Cardiac muscle cell (in vitro differentiated cells and primary cell): ENCODE results near the gene DUSP9. TPM values are rescaled to one million over a fixed set of nuclear protein-coding genes. Genes with fewer than 3 reads are reported as not detected.
A peak's percentile ranks its signal among the peaks of the same experiment; 100 is the strongest.

Experiments
- DNase-seq, 2 donors: peaks; one replicate each; pipeline versions ENCODE4 v3.0.0 to v3.0.0-alpha.2; 2010 to 2017; ENCODE audit warnings: low read depth in 1 of 2, low spot score in 1 of 2
- H3K27ac ChIP-seq: fragments of 200-600 bp; sonication (generic); 2 replicates; pipeline ENCODE4 v1.5.1; 2016
- H3K27me3 ChIP-seq: fragments of 200-600 bp; sonication (generic); 2 replicates; pipeline ENCODE4 v1.6.0; 2016; ENCODE audit warnings: control low read depth
- H3K36me3 ChIP-seq: fragments of 200-600 bp; sonication (generic); 2 replicates; pipeline ENCODE4 v1.5.1; 2016; ENCODE audit warnings: control low read depth
- H3K4me1 ChIP-seq: fragments of 200-600 bp; sonication (generic); 2 replicates; pipeline ENCODE4 v1.8.1; 2017; ENCODE audit warnings: low read depth, mild to moderate bottlenecking, mixed run types
- H3K4me3 ChIP-seq: fragments of 200-600 bp; sonication (generic); 2 replicates; pipeline ENCODE4 v1.5.1; 2016; ENCODE audit warnings: mild to moderate bottlenecking
- H3K9me3 ChIP-seq: fragments of 200-600 bp; sonication (generic); 2 replicates; pipeline ENCODE4 v1.5.1; 2017; ENCODE audit warnings: low read depth, mild to moderate bottlenecking, control low read depth
- polyA plus RNA-seq: library from polyadenylated mRNA; unstranded; fragments of >200 nt; fragmentation: Nextera tagmentation; extraction: Ambion mirVana; gene quantifications from 2 replicates; pipeline ENCODE4 v1.2.1, GENCODE V29; 2016
- total RNA-seq: library from RNA; depleted of rRNA; stranded (reverse); fragments of >200 nt; gene quantifications from 2 replicates; pipeline ENCODE4 v1.2.3, GENCODE V29; 2016
- TF ChIP-seq, protein P1 (sequence below): IDR thresholded peaks from 2 replicates; pipeline ENCODE4 v1.5.1; 2012; ENCODE audit warnings: low read depth, mild to moderate bottlenecking, low read length

DUSP9 gene
- total and polyA plus RNA-seq, 2 experiments from 2014 or later: 6.8 to 8.7 TPM

GRCh38 chrX:153639177-153640044 is 7.6 kb upstream of the DUSP9 start:
- Histone ChIP-seq H3K9me3 (no peaks in the 10 kb centered on the region), H3K4me1 (no peaks in the 10 kb centered on the region), H3K27ac (no peak overlapping the region), H3K27me3 (peaks cover 26% of the 10 kb centered on the region), H3K36me3 (no peaks in the 10 kb centered on the region), H3K4me3 (no peak overlapping the region)
- no peak for DNase-seq
- TF ChIP-seq, protein P1, sequence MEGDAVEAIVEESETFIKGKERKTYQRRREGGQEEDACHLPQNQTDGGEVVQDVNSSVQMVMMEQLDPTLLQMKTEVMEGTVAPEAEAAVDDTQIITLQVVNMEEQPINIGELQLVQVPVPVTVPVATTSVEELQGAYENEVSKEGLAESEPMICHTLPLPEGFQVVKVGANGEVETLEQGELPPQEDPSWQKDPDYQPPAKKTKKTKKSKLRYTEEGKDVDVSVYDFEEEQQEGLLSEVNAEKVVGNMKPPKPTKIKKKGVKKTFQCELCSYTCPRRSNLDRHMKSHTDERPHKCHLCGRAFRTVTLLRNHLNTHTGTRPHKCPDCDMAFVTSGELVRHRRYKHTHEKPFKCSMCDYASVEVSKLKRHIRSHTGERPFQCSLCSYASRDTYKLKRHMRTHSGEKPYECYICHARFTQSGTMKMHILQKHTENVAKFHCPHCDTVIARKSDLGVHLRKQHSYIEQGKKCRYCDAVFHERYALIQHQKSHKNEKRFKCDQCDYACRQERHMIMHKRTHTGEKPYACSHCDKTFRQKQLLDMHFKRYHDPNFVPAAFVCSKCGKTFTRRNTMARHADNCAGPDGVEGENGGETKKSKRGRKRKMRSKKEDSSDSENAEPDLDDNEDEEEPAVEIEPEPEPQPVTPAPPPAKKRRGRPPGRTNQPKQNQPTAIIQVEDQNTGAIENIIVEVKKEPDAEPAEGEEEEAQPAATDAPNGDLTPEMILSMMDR: no peak

DNA sequence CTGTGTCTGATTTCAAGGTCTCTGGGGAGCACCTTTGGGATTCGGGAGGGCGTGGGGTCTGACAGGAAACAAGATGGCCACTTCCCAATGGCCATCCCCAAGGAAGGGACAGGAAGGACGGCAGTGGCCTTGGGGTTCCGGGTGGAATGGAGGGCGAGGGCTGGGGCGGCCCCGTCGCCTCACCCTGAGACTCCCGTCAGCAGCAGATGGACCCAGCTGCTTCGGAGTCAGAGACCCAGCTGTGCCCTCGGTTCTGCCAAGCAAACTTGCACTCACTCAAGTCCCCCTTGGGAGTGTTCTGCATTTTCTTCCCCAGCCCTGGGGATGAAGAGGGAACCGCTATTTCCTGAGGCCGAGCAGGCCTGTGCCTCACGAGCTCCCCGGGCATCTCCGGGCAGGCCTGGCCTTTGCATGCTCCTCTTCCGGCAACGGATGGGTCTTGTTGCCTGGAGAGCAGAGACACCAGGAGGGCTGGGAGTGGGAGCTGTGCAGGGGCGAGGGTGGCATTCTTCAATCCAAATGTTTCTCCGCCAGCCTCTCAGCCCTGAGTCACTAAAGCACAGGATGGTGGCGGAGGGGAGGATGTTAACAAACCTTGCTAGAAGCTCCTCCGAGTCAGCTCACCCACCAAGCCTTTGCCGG is 6.8 kb upstream of the DUSP9 start:
- no peak overlapping the region for H3K4me3 ChIP-seq
- TF ChIP-seq, protein P1: no peak
- peaks cover 33% of the 10 kb centered on the region for H3K27me3 ChIP-seq
- H3K4me1 ChIP-seq: no peaks in the 10 kb centered on the region
- no peaks in the 10 kb centered on the region for H3K36me3 ChIP-seq
- H3K27ac ChIP-seq: no peak overlapping the region
- H3K9me3 ChIP-seq: no peaks in the 10 kb centered on the region
- no peak for DNase-seq

DNA sequence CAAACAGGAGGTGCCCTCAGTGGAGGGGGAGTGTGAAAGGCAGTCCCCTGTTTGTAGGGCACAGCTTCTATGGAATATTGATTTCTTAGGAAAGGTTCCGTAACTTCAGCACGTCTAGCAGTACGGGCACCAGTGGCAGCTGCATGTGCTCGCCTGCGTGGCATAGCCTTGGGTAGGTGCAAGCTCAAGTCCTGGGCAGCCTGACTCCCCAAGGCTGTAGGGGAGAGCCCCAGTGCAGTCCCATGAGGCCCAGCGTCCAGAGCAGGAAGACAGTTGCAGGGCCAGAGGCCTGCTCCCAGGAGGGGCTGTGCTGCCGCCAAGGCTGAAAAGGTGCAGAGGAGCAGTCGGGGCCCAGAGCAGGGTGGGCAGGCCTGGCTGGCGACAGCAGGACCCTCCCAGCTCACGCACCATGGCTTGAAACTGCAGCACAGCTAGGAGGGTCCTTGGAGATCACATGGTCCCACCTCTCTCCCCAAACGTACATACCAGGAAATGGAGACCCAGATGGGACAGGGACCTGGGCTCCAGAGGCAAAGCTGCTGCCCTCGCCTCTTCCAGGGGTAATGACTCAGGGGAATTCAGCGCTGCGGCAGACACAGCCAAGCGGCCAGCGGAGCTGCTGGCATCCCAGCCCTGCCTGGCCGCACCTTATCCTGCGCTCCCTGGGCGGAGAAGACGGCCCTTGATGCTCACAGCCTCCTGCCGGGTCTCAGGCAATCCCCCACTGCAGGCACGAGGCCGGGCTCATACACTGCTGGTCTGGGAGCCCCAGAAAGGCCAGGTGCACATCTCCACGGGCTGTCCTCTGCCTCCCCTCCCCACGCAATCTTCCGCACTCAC is 6.0 kb upstream of the DUSP9 start:
- Histone ChIP-seq H3K4me3 (no peak overlapping the region), H3K27ac (no peak overlapping the region), H3K9me3 (no peaks in the 10 kb centered on the region), H3K4me1 (no peaks in the 10 kb centered on the region), H3K36me3 (no peaks in the 10 kb centered on the region), H3K27me3 (peaks cover 39% of the 10 kb centered on the region)
- TF ChIP-seq, protein P1: no peak
- no peak for DNase-seq

GRCh38 chrX:153641627-153642026 is 5.4 kb upstream of the DUSP9 start:
- TF ChIP-seq, protein P1: no peak
- Histone ChIP-seq H3K4me3 (no peak overlapping the region), H3K27ac (no peak overlapping the region), H3K9me3 (no peaks in the 10 kb centered on the region), H3K4me1 (no peaks in the 10 kb centered on the region), H3K27me3 (peaks cover 43% of the 10 kb centered on the region), H3K36me3 (no peaks in the 10 kb centered on the region)
- DNase-seq: no peak

- peak overlapping the region; percentile 20 for H3K4me3 ChIP-seq
- no peaks in the 10 kb centered on the region for H3K36me3 ChIP-seq
- peaks cover 48% of the 10 kb centered on the region for H3K27me3 ChIP-seq
- no peak overlapping the region for H3K27ac ChIP-seq
- no peaks in the 10 kb centered on the region for H3K4me1 ChIP-seq
- TF ChIP-seq, protein P1: no peak
- no peaks in the 10 kb centered on the region for H3K9me3 ChIP-seq
- peak in 1 of 2 donors; percentile 47 for DNase-seq
These were observed 4.8 kb upstream of the DUSP9 start for GRCh38 chrX:153642051-153642654.
